GM21619 (cell line): ENCODE measurements around the gene CLDN10.
A peak's percentile ranks its signal among the peaks of the same experiment; 100 is the strongest.
"Not testable (repeated sequence)": the region's sequence is repeated elsewhere in the genome, so short reads cannot be mapped to it uniquely, and the experiment has no call there.

Experiments
- ATAC-seq: cut with Tn5 transposase; IDR thresholded peaks from one replicate; pipeline ENCODE4 v1.9.1; 2021; ENCODE audit not compliant: unreplicated experiment

Gene CLDN10

GRCh38 chr13:95541308-95541707 lies 11.2 kb upstream of the CLDN10 start:
- no peak for ATAC-seq

GRCh38 chr13:95541911-95542474 lies 10.5 kb upstream of the CLDN10 start:
- no peak for ATAC-seq

- no peak for ATAC-seq
Observed at GRCh38 chr13:95544293-95544692, 8.2 kb upstream of the CLDN10 start.

GRCh38 chr13:95546919-95547318 lies 5.6 kb upstream of the CLDN10 start:
- ATAC-seq: no peak

- no peak for ATAC-seq
Observed at GRCh38 chr13:95547531-95548167, 4.9 kb upstream of the CLDN10 start.

GRCh38 chr13:95552208-95552538 lies 347 bp upstream of the CLDN10 start:
- no peak for ATAC-seq

GRCh38 chr13:95553581-95554385 lies 1.3 kb downstream of the CLDN10 start:
- no peak for ATAC-seq

GRCh38 chr13:95557013-95557412 lies 4.5 kb downstream of the CLDN10 start:
- no peak for ATAC-seq

- ATAC-seq: peak; percentile 60
Observed at GRCh38 chr13:95559100-95559499, 6.6 kb downstream of the CLDN10 start.

GRCh38 chr13:95560387-95560786 lies 7.9 kb downstream of the CLDN10 start:
- no peak for ATAC-seq

GRCh38 chr13:95564091-95564490 lies 11.6 kb downstream of the CLDN10 start:
- no peak for ATAC-seq

- no peak for ATAC-seq
Observed at GRCh38 chr13:95564733-95565291, 12.3 kb downstream of the CLDN10 start.

- not testable (repeated sequence) for ATAC-seq
Observed at GRCh38 chr13:95565758-95566157, 13.2 kb downstream of the CLDN10 start.

GRCh38 chr13:95568131-95568530 lies 15.6 kb downstream of the CLDN10 start:
- no peak for ATAC-seq

- ATAC-seq: no peak
Observed at GRCh38 chr13:95570016-95570415, 17.5 kb downstream of the CLDN10 start.

- ATAC-seq: no peak
Observed at GRCh38 chr13:95571941-95572340, 19.4 kb downstream of the CLDN10 start.

- no peak for ATAC-seq
Observed at GRCh38 chr13:95573221-95573620, 20.7 kb downstream of the CLDN10 start.

GRCh38 chr13:95579303-95579702 lies 26.8 kb downstream of the CLDN10 start:
- peak; percentile 87 for ATAC-seq

GRCh38 chr13:95585867-95586266 lies 33.3 kb downstream of the CLDN10 start:
- no peak for ATAC-seq

- ATAC-seq: no peak
Observed at GRCh38 chr13:95588134-95588533, 35.6 kb downstream of the CLDN10 start.

- ATAC-seq: no peak
Observed at GRCh38 chr13:95588721-95589120, 36.2 kb downstream of the CLDN10 start.

GRCh38 chr13:95593462-95593861 lies 40.9 kb downstream of the CLDN10 start:
- ATAC-seq: no peak
